Measurements from ENCODE around the gene DENND1A.
A peak's percentile ranks its signal among the peaks of the same experiment; 100 is the strongest.

DENND1A gene

GRCh38 chr9:123389698-123390097 lies 540.2 kb downstream of the DENND1A start:
- DNase-seq (ENCODE audit: low read depth): no peak

GRCh38 chr9:123389070-123389469 lies 540.9 kb downstream of the DENND1A start:
- no peak for DNase-seq (ENCODE audit: low read depth)

- peak; percentile 41 for DNase-seq (ENCODE audit: low read depth)
These were observed 542.2 kb downstream of the DENND1A start for GRCh38 chr9:123387686-123388085.

DNA sequence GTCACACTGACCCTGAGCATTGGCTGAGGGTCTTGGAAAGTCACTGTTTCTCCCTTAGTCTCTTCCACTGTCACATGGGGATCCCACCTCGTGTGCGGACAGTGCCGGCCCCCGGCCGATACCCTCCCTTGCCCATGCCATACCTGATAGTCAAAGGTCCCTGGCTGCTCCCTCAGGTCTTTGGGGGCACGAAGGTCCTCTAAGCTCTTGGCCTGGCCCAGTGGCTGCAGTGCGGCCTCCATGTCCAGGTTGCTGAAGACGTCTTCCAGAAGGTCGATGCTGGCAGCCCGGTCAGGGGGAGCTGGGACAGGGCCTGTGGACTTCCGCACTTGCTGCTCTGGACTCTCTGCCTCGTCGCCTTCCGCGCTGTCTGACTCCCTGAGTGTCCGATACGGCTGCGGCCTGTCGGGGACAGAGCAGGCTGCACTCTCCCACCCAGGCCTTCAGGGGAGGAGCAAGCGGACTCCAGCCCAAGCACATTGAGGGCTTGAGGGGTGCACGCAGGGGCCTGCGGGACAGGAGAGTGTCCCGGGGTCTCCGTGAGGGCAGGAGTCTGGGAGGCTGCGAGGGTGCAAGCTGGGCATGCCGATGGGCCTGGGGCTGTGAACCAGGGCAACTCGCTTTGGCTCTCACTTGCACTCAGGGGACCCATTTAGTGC lies 546.3 kb downstream of the DENND1A start:
- no peak for DNase-seq (ENCODE audit: low read depth)

DNA sequence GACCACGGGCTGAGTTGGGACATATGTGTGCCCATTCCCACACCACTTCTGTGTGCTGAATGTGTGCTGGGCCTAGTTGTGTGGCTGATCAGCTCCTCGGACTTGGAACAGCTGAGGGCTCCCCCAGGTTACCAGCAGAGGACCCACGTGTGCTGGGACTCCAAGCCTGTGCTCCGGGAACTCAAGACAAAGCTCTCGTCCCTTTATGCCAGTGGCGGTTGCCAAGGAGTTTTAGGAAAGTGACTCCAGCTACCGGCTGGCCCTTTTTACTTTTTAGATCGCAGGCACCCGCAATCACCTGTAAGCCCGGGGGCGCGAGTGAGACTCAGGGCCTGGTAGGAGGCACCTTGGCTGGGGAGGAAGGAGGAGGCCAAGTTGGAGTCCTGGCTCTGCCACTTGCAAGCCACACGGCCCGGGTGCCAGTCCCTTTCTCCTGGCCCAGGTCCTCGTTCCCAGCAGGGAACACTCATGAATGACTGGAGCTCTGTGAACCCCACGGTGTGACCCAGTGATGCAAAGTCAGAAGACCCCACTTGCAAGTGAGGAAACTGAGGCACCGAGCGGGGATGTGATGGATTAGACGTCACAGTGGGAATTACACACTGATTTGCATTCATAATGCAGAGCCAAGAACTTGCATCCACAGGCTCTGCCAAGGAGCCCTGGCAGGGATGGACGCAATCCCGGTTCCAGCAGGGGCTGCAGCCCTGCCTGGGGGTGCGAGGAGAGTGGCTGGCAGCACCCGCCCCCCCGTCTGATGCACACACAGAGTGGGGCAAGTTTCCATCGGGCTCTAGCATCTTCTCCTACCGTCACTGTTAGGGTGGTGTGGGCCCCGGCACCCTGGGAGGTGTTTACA lies 547.0 kb downstream of the DENND1A start:
- no peak for DNase-seq (ENCODE audit: low read depth)

GRCh38 chr9:123380852-123381705 lies 548.8 kb downstream of the DENND1A start:
- DNase-seq (ENCODE audit: low read depth): no peak

DNA sequence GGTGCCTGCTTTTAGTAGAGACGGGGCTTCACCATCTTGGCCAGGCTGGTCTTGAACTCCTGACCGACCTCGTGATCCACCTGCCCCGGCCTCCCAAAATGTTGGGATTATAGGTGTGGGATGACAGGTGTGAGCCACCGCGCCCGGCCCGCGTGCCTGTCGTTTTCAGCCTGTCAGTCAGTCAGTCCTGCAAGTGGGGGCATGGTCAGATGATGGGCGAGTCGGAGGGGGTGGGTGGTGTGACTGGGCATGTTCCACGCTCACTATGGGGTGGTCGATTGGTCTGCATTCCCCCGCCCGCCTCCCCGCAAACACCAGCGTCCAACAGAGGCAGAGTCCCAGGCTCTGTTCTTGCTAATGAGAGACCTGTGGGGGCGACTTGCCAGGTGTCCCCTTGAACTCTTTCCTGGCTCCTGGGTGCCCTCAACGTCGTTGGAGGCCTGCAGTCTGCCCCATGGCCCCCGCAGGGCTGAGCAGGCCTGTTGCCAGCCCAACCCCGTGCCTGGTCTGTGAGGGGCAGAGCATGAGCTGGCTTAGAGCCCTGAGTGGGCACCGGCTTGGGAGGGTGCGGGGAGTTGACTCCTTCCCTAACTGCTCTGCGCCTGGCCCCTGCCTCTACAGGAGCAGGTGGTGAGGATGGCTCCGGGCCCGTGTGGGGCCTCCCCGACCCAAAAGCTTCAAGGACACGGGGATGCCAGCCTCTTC lies 550.8 kb downstream of the DENND1A start:
- no peak for DNase-seq (ENCODE audit: low read depth)

- no peak for DNase-seq (ENCODE audit: low read depth)
These were observed 551.9 kb downstream of the DENND1A start for GRCh38 chr9:123378025-123378424.

- no peak for DNase-seq (ENCODE audit: low read depth)
These were observed 552.5 kb downstream of the DENND1A start for GRCh38 chr9:123377211-123377971.

- no peak for DNase-seq (ENCODE audit: low read depth)
These were observed 553.5 kb downstream of the DENND1A start for GRCh38 chr9:123376218-123377071.

DNA sequence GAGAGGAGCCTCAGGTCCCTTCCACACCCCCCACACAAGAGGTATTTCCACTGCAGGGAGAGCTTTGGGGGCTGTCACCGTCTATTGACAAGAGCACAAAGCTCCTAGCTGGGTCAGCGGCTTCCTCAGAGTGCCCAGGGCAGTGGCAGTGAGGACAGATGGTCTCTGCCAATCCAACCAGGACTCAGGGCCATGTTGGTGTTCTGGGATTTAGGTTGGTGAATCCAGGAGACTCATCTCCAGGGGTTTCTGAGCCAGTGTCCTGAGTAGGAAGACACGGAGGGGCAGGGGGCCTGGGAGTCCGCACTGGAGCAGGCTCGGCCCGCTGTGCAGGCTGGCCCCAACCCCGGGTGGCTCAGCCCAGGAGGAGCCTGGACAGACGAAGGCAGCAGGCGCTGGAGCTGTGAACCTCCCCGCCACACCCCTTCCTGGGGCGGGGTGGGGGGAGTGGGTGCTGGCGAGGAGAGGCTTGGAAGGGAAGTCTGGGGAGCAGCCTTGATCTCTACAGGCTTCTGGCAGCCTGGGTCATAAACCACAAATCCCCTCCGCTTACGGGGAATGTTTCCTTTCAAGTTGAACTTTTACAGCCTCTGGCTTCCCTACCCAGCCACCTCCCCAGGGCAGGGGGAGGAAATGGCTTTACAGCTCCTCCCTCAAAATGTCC lies 554.3 kb downstream of the DENND1A start:
- DNase-seq (ENCODE audit: low read depth): peak; percentile 94

DNA sequence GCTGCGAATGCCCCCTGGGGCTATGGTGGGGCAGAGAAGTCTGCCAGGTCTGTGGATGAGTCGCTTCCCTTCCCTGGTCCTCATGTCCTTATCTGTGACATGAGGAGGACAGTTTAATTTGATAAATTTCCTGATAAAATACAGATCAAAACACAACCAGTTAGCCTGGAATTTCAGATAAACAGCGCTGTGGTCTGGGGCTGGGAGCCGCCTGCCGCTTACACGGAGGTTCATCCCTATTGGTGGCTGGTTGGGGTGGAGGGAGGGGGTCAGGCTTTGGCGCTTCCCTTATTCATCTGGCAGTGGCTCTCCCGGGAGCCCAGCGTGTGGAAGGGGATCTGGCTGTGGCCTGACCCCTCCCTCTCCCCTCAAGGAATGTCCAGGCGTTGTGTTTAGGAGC lies 556.0 kb downstream of the DENND1A start:
- DNase-seq (ENCODE audit: low read depth): peak; percentile 69

GRCh38 chr9:123373447-123373923 lies 556.4 kb downstream of the DENND1A start:
- no peak for DNase-seq (ENCODE audit: low read depth)

DNA sequence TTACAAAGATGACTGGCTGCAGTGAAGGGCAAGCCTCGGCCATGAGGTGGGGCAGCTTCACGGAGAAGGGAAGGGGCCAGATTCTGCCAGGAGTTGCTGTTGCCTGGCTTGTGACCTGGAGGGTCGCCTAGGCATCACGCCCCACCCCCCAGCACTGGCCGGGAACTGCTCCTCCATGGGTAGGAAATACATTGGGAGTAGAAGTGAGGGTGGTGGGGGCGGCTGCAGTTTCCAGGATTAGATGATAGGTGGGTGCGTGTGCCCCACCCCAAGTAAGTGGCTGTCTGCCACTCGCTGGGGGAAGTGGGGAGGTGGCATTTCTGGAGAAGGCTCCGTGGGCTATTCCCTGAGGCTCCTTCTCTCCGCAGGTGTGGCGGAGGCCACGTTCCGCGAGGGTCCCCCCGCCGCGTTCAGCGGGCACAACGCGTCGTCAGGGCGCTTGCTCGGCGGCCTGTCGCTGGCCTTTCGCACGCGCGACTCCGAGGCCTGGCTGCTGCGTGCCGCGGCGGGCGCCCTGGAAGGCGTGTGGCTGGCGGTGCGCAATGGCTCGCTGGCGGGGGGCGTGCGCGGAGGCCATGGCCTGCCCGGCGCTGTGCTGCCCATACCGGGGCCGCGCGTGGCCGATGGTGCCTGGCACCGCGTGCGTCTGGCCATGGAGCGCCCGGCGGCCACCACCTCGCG lies 557.0 kb downstream of the DENND1A start:
- no peak for DNase-seq (ENCODE audit: low read depth)

GRCh38 chr9:123371805-123372590 lies 557.9 kb downstream of the DENND1A start:
- no peak for DNase-seq (ENCODE audit: low read depth)

GRCh38 chr9:123371228-123371584 lies 558.7 kb downstream of the DENND1A start:
- no peak for DNase-seq (ENCODE audit: low read depth)

GRCh38 chr9:123370526-123371227 lies 559.2 kb downstream of the DENND1A start:
- DNase-seq (ENCODE audit: low read depth): no peak

All from amniotic epithelial cell (primary cell).